B cell (primary cell): ENCODE measurements around the gene OR11G2. TPM values are rescaled to one million over a fixed set of nuclear protein-coding genes. Genes with fewer than 3 reads are reported as not detected.

Experiments used
- ATAC-seq: fragments of 200-7000 bp; cut with Tn5 transposase; one replicate; pipeline ENCODE4 v1.10.0; 2021; ENCODE audit warnings: low read depth, mild to moderate bottlenecking, moderate number of reproducible peaks, moderate library complexity
- CTCF ChIA-PET: fragments of 350-600 bp; sonication (Branson Sonifier 250); formaldehyde crosslinking; loops from one replicate; lab custom pipeline; 2021; ENCODE audit warnings: antibody characterized with exemption, inconsistent platforms; lab: Charles Lee
- POLR2A ChIA-PET: fragments of 350-600 bp; sonication (Branson Sonifier 250); formaldehyde crosslinking; loops from one replicate; lab custom pipeline; 2021; ENCODE audit warnings: antibody characterized with exemption; lab: Charles Lee
- DNase-seq: peaks from one replicate; pipeline ENCODE4 v3.0.0; 2013
- H2AFZ ChIP-seq: 2 replicates; pipeline ENCODE4 v1.6.1; 2012; ENCODE audit warnings: mild to moderate bottlenecking, low read depth, low read length; ENCODE audit not compliant: insufficient read depth, poor library complexity, severe bottlenecking
- H3K27ac ChIP-seq, 2 donors: 1 replicate in 1 of 2; 2 replicates in 1 of 2; pipeline ENCODE4 v1.5.1; 2012 to 2013; ENCODE audit warnings: low read length in 2 of 2, mild to moderate bottlenecking in 2 of 2, moderate library complexity in 1 of 2
- H3K27me3 ChIP-seq, 4 experiments: fragments of 200-600 bp in 1 of 4; sonication (generic) in 1 of 4; replicated peaks in 1 of 4; 1 replicate in 2 of 4; 2 replicates in 2 of 4; pipeline versions ENCODE4 v1.6.1 to v1.7.0; 2013 to 2016; ENCODE audit warnings: low read length in 3 of 4, mild to moderate bottlenecking in 2 of 4, mixed read lengths in 1 of 4, moderate library complexity in 1 of 4; ENCODE audit not compliant: insufficient read depth in 4 of 4, control insufficient read depth in 3 of 4; ENCODE audit errors: control extremely low read depth in 1 of 4
- H3K36me3 ChIP-seq, 2 experiments: replicated peaks in 1 of 2; 1 replicate in 1 of 2; 2 replicates in 1 of 2; pipeline versions ENCODE4 v1.6.1 to v1.7.1; 2013; ENCODE audit warnings: low read length in 1 of 2; ENCODE audit not compliant: insufficient read depth in 2 of 2, control insufficient read depth in 1 of 2; ENCODE audit errors: control extremely low read depth in 1 of 2, extremely low read depth in 1 of 2
- H3K4me1 ChIP-seq, 2 donors: fragments of 200-600 bp in 1 of 2; sonication (generic) in 1 of 2; 1 replicate in 1 of 2; 2 replicates in 1 of 2; pipeline versions ENCODE4 v1.5.1 to v1.6.1; 2013 to 2017; ENCODE audit warnings: low read length in 2 of 2; ENCODE audit not compliant: control insufficient read depth in 2 of 2, insufficient read depth in 2 of 2
- H3K4me2 ChIP-seq: replicated peaks from 2 replicates; pipeline ENCODE3; 2012; ENCODE audit warnings: mild to moderate bottlenecking, low read depth, low read length; ENCODE audit not compliant: poor library complexity, severe bottlenecking
- H3K4me3 ChIP-seq, 5 experiments: fragments of 200-600 bp in 1 of 5; sonication (generic) in 1 of 5; 1 replicate in 3 of 5; 2 replicates in 2 of 5; pipeline versions ENCODE4 v1.5.1 to v1.7.0; 2011 to 2016; ENCODE audit warnings: low read length in 4 of 5, mild to moderate bottlenecking in 4 of 5, low read depth in 2 of 5, control low read depth in 1 of 5, moderate library complexity in 1 of 5; ENCODE audit not compliant: insufficient read depth in 1 of 5; ENCODE audit errors: control extremely low read depth in 1 of 5, extremely low read depth in 1 of 5
- H3K79me2 ChIP-seq: fragments of 200-600 bp; sonication (generic); one replicate; pipeline ENCODE4 v1.6.0; 2016; ENCODE audit warnings: low read length; ENCODE audit not compliant: control insufficient read depth, insufficient read depth
- H3K9ac ChIP-seq: fragments of 200-600 bp; sonication (generic); 2 replicates; pipeline ENCODE4 v1.6.1; 2017; ENCODE audit warnings: mild to moderate bottlenecking, low read length, moderate library complexity
- H3K9me3 ChIP-seq, 3 donors: one replicate each; pipeline versions ENCODE4 v1.6.1 to v1.7.1; 2013; ENCODE audit warnings: low read length in 2 of 3; ENCODE audit not compliant: control insufficient read depth in 2 of 3, insufficient read depth in 1 of 3; ENCODE audit errors: control extremely low read depth in 1 of 3
- H4K20me1 ChIP-seq: 2 replicates; pipeline ENCODE4 v1.6.0; 2012; ENCODE audit warnings: mild to moderate bottlenecking, low read length; ENCODE audit not compliant: insufficient read depth, control insufficient read depth, poor library complexity, severe bottlenecking
- H3K27ac Mint-ChIP-seq: one replicate; pipeline ENCODE4 v1.8.0; 2021; ENCODE audit warnings: mixed read lengths
- H3K27me3 Mint-ChIP-seq: one replicate; pipeline ENCODE4 v1.8.0; 2021; ENCODE audit warnings: mixed read lengths
- H3K4me1 Mint-ChIP-seq: one replicate; pipeline ENCODE4 v1.8.0; 2021; ENCODE audit warnings: mixed read lengths
- H3K4me3 Mint-ChIP-seq: one replicate; pipeline ENCODE4 v1.8.0; 2021; ENCODE audit warnings: mixed read lengths
- H3K9me3 Mint-ChIP-seq: one replicate; pipeline ENCODE4 v1.8.0; 2022; ENCODE audit warnings: mixed read lengths; ENCODE audit not compliant: insufficient read depth
- CTCF ChIP-seq: fragments of 200-600 bp; IDR thresholded peaks from one replicate; pipeline ENCODE4 v1.8.0; 2022; ENCODE audit warnings: antibody characterized with exemption, mild to moderate bottlenecking
- EZH2 ChIP-seq: IDR thresholded peaks from 2 replicates; pipeline ENCODE4 v1.6.1; 2012; ENCODE audit warnings: borderline replicate concordance, low read depth, mild to moderate bottlenecking, moderate library complexity, low read length; ENCODE audit not compliant: insufficient read depth, poor library complexity, severe bottlenecking
- WGBS: methylation state at CpG from one replicate; pipeline ENCODE4 v1.1.5; 2013; ENCODE audit warnings: missing lambda C conversion rate; ENCODE audit not compliant: insufficient coverage; 5-methylcytosine and 5-hydroxymethylcytosine counted together
- intact Hi-C: fragments of 100-400 bp; cut with micrococcal nuclease; formaldehyde crosslinking; loops from one replicate; pipeline ENCODE4 v1.10.0; 2022
- polyA plus RNA-seq: library from polyadenylated mRNA; depleted of rRNA; stranded (reverse); fragments of >200 nt; gene quantifications from 2 replicates; pipeline ENCODE4 v1.2.3, GENCODE V29; 2012
- total RNA-seq, 2 donors: library from RNA; stranded (reverse); fragments of 120-200 nt in 1 of 2; gene quantifications; 1 replicate in 1 of 2; 2 replicates in 1 of 2; pipeline versions ENCODE4 v1.2.3 to v1.2.4, GENCODE V29; 2013 to 2022

Gene OR11G2
- total and polyA plus RNA-seq, 2 donors (not counting 1 experiment from before 2014, with no cell fraction given): not detected

- Mint-ChIP-seq H3K4me3 (no peak overlapping the region), H3K27ac (no peak overlapping the region), H3K27me3 (peaks cover 15% of the 10 kb centered on the region), H3K4me1 (peaks cover 2% of the 10 kb centered on the region), H3K9me3 (peaks cover 2% of the 10 kb centered on the region)
- no peak overlapping the region for H2AFZ ChIP-seq
- no peak overlapping the region for H3K9ac ChIP-seq
- DNase-seq: no peak
- intact Hi-C loops: no loop called here
- H3K36me3 ChIP-seq: no peaks in the 10 kb centered on the region
- no peaks in the 10 kb centered on the region for H3K4me1 ChIP-seq
- no peak for ATAC-seq
- H3K4me2 ChIP-seq: no peak overlapping the region
- no peak overlapping the region for H3K27ac ChIP-seq
- WGBS: 49% methylated on average over 5 of the region's 5 CpGs
- no peak overlapping the region for H3K4me3 ChIP-seq
- ChIA-PET CTCF (no interaction called here), POLR2A (no interaction called here)
- no peaks in the 10 kb centered on the region for H4K20me1 ChIP-seq
- no peaks in the 10 kb centered on the region for H3K27me3 ChIP-seq
- no peaks in the 10 kb centered on the region for H3K79me2 ChIP-seq
- H3K9me3 ChIP-seq: no peaks in the 10 kb centered on the region
- no peak for TF ChIP-seq CTCF
- no peak for TF ChIP-seq EZH2
Observed at GRCh38 chr14:20179218-20179617, 11.5 kb upstream of the OR11G2 start.

- WGBS: no CpG with 5 or more reads among the region's 2 CpGs
- H3K4me1 Mint-ChIP-seq: peaks cover 2% of the 10 kb centered on the region
- no peak overlapping the region for H2AFZ ChIP-seq
- no peak overlapping the region for H3K9ac ChIP-seq
- H3K9me3 ChIP-seq: no peaks in the 10 kb centered on the region
- DNase-seq (no peak), ATAC-seq (no peak)
- H3K9me3 Mint-ChIP-seq: peaks cover 2% of the 10 kb centered on the region
- no peaks in the 10 kb centered on the region for H3K79me2 ChIP-seq
- no peak overlapping the region for H3K4me3 ChIP-seq
- intact Hi-C loops: no loop called here
- ChIA-PET POLR2A (no interaction called here), CTCF (no interaction called here)
- no peaks in the 10 kb centered on the region for H3K36me3 ChIP-seq
- H3K4me1 ChIP-seq: no peaks in the 10 kb centered on the region
- H4K20me1 ChIP-seq: no peaks in the 10 kb centered on the region
- H3K4me2 ChIP-seq: no peak overlapping the region
- H3K27me3 Mint-ChIP-seq: peaks cover 15% of the 10 kb centered on the region
- TF ChIP-seq EZH2: no peak
- no peak for TF ChIP-seq CTCF
- no peaks in the 10 kb centered on the region for H3K27me3 ChIP-seq
- H3K27ac Mint-ChIP-seq: no peak overlapping the region
- H3K4me3 Mint-ChIP-seq: no peak overlapping the region
- no peak overlapping the region for H3K27ac ChIP-seq
Observed at GRCh38 chr14:20179880-20180279, 10.8 kb upstream of the OR11G2 start.
